GM06990 (cell line): Measurements from ENCODE around the gene IGSF10.

Experiments used
- DNase-seq: peaks from one replicate; pipeline ENCODE4 v3.0.0-alpha.2; 2011; ENCODE audit not compliant: insufficient read length; ENCODE audit errors: extremely low read depth
- H3K27me3 ChIP-seq: replicated peaks from 2 replicates; pipeline ENCODE4 v1.6.0; 2011; ENCODE audit warnings: low read length; ENCODE audit not compliant: control insufficient read depth, insufficient read depth
- H3K36me3 ChIP-seq: 2 replicates; pipeline ENCODE4 v1.5.1; 2011; ENCODE audit warnings: low read length; ENCODE audit not compliant: control insufficient read depth, insufficient read depth
- H3K4me3 ChIP-seq: replicated peaks from 2 replicates; pipeline ENCODE4 v1.5.1; 2011; ENCODE audit warnings: low read depth, mild to moderate bottlenecking, control low read depth, low read length
- CTCF ChIP-seq: IDR thresholded peaks from 2 replicates; pipeline ENCODE4 v1.5.1; 2011; ENCODE audit warnings: low read length, control low read depth, mild to moderate bottlenecking, inconsistent platforms; ENCODE audit not compliant: insufficient read depth, poor library complexity, severe bottlenecking

The IGSF10 gene

GRCh38 chr3:151468284-151468917 lies 7.5 kb upstream of the IGSF10 start:
- no peak for DNase-seq
- H3K36me3 ChIP-seq = no peaks in the 10 kb centered on the region
- TF ChIP-seq CTCF = peak; percentile 93
- H3K4me3 ChIP-seq = no peak overlapping the region
- H3K27me3 ChIP-seq = no peaks in the 10 kb centered on the region

GRCh38 chr3:151467069-151467468 lies 6.2 kb upstream of the IGSF10 start:
- no peaks in the 10 kb centered on the region for H3K36me3 ChIP-seq
- H3K4me3 ChIP-seq = no peak overlapping the region
- TF ChIP-seq CTCF = no peak
- no peaks in the 10 kb centered on the region; the same call in none of the 2 replicates for H3K27me3 ChIP-seq
- DNase-seq = no peak

GRCh38 chr3:151462991-151463390 lies 2.1 kb upstream of the IGSF10 start:
- no peak for DNase-seq
- Histone ChIP-seq H3K27me3 (no peaks in the 10 kb centered on the region; the same call in none of the 2 replicates), H3K4me3 (no peak overlapping the region), H3K36me3 (no peaks in the 10 kb centered on the region)
- TF ChIP-seq CTCF = no peak

- TF ChIP-seq CTCF = no peak
- Histone ChIP-seq H3K4me3 (no peak overlapping the region), H3K27me3 (no peaks in the 10 kb centered on the region; the same call in none of the 2 replicates), H3K36me3 (no peaks in the 10 kb centered on the region)
- no peak for DNase-seq
Measured at GRCh38 chr3:151462278-151462780, 1.5 kb upstream of the IGSF10 start.

- no peaks in the 10 kb centered on the region; the same call in none of the 2 replicates for H3K27me3 ChIP-seq
- no peak for DNase-seq
- no peaks in the 10 kb centered on the region for H3K36me3 ChIP-seq
- no peak for TF ChIP-seq CTCF
- H3K4me3 ChIP-seq = no peak overlapping the region
Measured at GRCh38 chr3:151460228-151460627, 633 bp downstream of the IGSF10 start.
